Measurements from ENCODE around the gene AK6.

- TF ChIP-seq CTCF (conservative IDR thresholded peaks at IDR 0.05; ENCODE audit: low read depth, low read length) (no peak), EZH2 (IDR thresholded peaks at IDR 0.05; ENCODE audit: borderline replicate concordance, low read depth, low read length, poor library complexity, severe bottlenecking) (no peak)
Observed at GRCh38 chr5:69341520-69342161, 27.7 kb downstream of the AK6 start.

Measured in A673 (cell line).